Measurements from ENCODE around the gene PPP6C. TPM values are rescaled to one million over a fixed set of nuclear protein-coding genes. Genes with fewer than 3 reads are reported as not detected.

The PPP6C gene
- total RNA-seq, 4 donors from 2014 or later, result 18.0 to 31.3 (median 26.6) TPM

GRCh38 chr9:125161284-125161918 lies 28.2 kb downstream of the PPP6C start:
- peaks cover 0 to 48% (median 0%) of the 10 kb centered on the region in 3 donors for H3K36me3 ChIP-seq
- H3K4me1 ChIP-seq, result peaks cover 0 to 17% (median 0%) of the 10 kb centered on the region in 3 donors
- 54 to 64% methylated on average over 3 of the region's 3 CpGs for WGBS, 2 donors
- no peaks in the 10 kb centered on the region for H3K9me3 ChIP-seq
- no peak overlapping the region for H3K4me3 ChIP-seq
- DNase-seq, result no peak
- no peaks in the 10 kb centered on the region for H3K27me3 ChIP-seq
- TF ChIP-seq, protein P1, sequence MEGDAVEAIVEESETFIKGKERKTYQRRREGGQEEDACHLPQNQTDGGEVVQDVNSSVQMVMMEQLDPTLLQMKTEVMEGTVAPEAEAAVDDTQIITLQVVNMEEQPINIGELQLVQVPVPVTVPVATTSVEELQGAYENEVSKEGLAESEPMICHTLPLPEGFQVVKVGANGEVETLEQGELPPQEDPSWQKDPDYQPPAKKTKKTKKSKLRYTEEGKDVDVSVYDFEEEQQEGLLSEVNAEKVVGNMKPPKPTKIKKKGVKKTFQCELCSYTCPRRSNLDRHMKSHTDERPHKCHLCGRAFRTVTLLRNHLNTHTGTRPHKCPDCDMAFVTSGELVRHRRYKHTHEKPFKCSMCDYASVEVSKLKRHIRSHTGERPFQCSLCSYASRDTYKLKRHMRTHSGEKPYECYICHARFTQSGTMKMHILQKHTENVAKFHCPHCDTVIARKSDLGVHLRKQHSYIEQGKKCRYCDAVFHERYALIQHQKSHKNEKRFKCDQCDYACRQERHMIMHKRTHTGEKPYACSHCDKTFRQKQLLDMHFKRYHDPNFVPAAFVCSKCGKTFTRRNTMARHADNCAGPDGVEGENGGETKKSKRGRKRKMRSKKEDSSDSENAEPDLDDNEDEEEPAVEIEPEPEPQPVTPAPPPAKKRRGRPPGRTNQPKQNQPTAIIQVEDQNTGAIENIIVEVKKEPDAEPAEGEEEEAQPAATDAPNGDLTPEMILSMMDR (IDR thresholded peaks at IDR 0.05), result no peak
- no peak for TF ChIP-seq POLR2A (IDR thresholded peaks at IDR 0.05)
- peak overlapping the region in 3 of 4 donors; percentile 25 to 71 (median 59) for H3K27ac ChIP-seq
- intact Hi-C loops (cut with DNase I), result no loop called here

GRCh38 chr9:125160750-125161149 lies 28.9 kb downstream of the PPP6C start:
- TF ChIP-seq, protein P1 (IDR thresholded peaks at IDR 0.05), result no peak
- no peak for TF ChIP-seq POLR2A (IDR thresholded peaks at IDR 0.05)
- Histone ChIP-seq H3K27ac (peak overlapping the region in 2 of 4 donors; percentile 25 to 59), H3K4me1 (peaks cover 0 to 16% (median 0%) of the 10 kb centered on the region in 3 donors), H3K36me3 (peaks cover 0 to 53% (median 0%) of the 10 kb centered on the region in 3 donors), H3K9me3 (no peaks in the 10 kb centered on the region), H3K27me3 (no peaks in the 10 kb centered on the region), H3K4me3 (no peak overlapping the region)
- intact Hi-C loops (cut with DNase I), result no loop called here
- no peak for DNase-seq

GRCh38 chr9:125156551-125156950 lies 33.1 kb downstream of the PPP6C start:
- H3K4me3 ChIP-seq, result no peak overlapping the region
- peaks cover 0 to 14% (median 0%) of the 10 kb centered on the region in 3 donors for H3K4me1 ChIP-seq
- H3K9me3 ChIP-seq, result no peaks in the 10 kb centered on the region
- peaks cover 7 to 78% (median 16%) of the 10 kb centered on the region in 3 donors for H3K36me3 ChIP-seq
- no peak overlapping the region for H3K27ac ChIP-seq
- TF ChIP-seq, protein P1 (IDR thresholded peaks at IDR 0.05), result no peak
- no peak for TF ChIP-seq POLR2A (IDR thresholded peaks at IDR 0.05)
- WGBS, 2 donors, result 83 to 94% methylated on average over 2 of the region's 2 CpGs
- intact Hi-C loops (cut with DNase I), result no loop called here
- no peaks in the 10 kb centered on the region for H3K27me3 ChIP-seq
- no peak for DNase-seq

DNA sequence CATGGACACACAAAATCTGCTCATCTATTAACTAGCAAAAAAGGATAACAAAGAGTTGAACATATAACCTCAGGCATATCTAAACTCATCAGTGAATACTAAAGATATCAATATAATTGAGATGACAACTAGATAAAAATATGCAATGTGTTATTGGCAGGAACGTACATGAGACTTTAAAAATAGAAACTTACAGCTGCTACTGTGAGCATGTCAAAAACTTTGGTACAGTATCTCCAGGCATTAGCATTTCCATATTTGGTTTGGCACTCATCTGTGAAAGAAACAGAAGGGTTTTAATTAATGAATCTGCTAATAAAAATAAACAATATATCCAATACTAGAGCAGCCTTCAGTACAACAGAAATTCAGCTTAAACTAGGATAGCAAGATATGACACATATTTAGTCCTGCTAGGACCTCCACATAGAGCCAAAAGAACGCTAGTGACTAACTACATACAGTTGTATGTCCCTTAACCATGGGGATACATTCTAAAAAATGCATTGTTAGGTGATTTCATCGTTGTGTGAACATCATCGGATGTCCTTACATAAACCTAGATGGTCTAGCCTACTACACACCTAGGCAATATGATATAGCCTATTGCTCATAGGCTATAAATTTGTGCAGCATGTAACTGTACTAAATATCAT lies 35.8 kb downstream of the PPP6C start:
- no peaks in the 10 kb centered on the region for H3K4me1 ChIP-seq
- no peak for DNase-seq
- peaks cover 7 to 91% (median 32%) of the 10 kb centered on the region in 3 donors for H3K36me3 ChIP-seq
- no peak for TF ChIP-seq POLR2A (IDR thresholded peaks at IDR 0.05)
- TF ChIP-seq, protein P1 (IDR thresholded peaks at IDR 0.05), result no peak
- intact Hi-C loops (cut with DNase I), result no loop called here
- no peaks in the 10 kb centered on the region for H3K9me3 ChIP-seq
- no peak overlapping the region for H3K4me3 ChIP-seq
- H3K27ac ChIP-seq, result no peak overlapping the region
- 76 to 78% methylated on average over 4 of the region's 4 CpGs for WGBS, 2 donors
- H3K27me3 ChIP-seq, result no peaks in the 10 kb centered on the region

DNA sequence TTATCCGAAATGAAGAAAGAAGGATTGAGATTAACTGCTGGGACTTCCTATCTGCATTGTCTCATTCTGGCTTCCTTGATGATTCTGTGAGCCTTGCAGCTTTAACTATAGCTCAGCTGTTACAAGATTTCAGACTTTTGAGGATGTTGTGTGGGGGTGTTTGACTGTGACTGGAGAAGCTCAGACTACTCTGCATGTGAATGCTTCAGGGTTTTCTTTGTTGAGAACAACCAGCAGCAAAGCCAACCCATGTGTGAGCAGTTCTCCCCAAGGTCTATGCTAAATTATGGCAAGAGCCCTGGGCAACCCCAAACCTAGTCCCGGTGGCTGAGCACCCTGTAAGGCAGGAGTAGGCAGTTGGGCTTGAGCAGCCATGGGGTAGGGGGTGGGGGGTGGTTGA lies 37.9 kb downstream of the PPP6C start:
- H3K27me3 ChIP-seq, result no peaks in the 10 kb centered on the region
- no peaks in the 10 kb centered on the region for H3K9me3 ChIP-seq
- intact Hi-C loops (cut with DNase I), result no loop called here
- no peaks in the 10 kb centered on the region for H3K4me1 ChIP-seq
- 79 to 92% methylated on average over 1 to 2 of the region's 2 CpGs for WGBS, 2 donors
- no peak for DNase-seq
- H3K36me3 ChIP-seq, result peaks cover 7 to 85% (median 32%) of the 10 kb centered on the region in 3 donors
- H3K4me3 ChIP-seq, result no peak overlapping the region
- H3K27ac ChIP-seq, result no peak overlapping the region
- TF ChIP-seq, protein P1 (IDR thresholded peaks at IDR 0.05), result no peak
- TF ChIP-seq POLR2A (IDR thresholded peaks at IDR 0.05), result no peak

Data from esophagus squamous epithelium (tissue), 5 donors.